ENCODE results near the gene B3GALNT2. TPM values are rescaled to one million over a fixed set of nuclear protein-coding genes. Genes with fewer than 3 reads are reported as not detected.

The B3GALNT2 gene
- total and polyA plus RNA-seq, 2 of the 8 experiments (the other 6 are each of a cell fraction or from before 2014, with no cell fraction given): 15.4 to 39.4 TPM

DNA sequence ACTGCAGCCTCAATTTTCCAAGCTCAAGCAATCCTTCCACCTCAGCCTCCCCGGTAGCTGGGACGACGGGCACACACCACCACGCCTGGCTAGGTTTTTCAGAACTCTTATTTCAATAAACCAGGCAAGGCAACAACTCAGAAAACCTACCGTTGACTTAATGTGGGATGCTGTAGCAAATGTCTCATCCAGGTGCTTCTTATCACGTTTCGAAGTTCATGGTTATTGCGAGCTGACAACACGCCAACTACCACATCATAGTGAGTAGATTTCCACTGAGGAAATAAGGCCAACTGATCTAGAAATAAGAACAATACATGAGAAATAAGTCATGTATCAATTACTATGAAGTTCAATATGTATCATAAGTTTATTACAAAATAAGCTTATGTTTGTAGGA lies 9.7 kb downstream of the B3GALNT2 start:
- H3K9me3 ChIP-seq (ENCODE audit: insufficient read depth in 2 of 2, low read depth in 1 of 2, low read length in 1 of 2): no peaks in the 10 kb centered on the region
- no peak overlapping the region for H2AK5ac ChIP-seq (ENCODE audit: low read depth, low read length)
- ChIA-PET POLR2A (ENCODE audit: partially characterized antibody) (interaction anchor here (2.1 kb wide), 1 partner anchor 9 kb away, joined by 7 read pairs; no protein-coding TSS in a partner anchor), CTCF (ENCODE audit: partially characterized antibody) (interaction anchor here (1.3 to 2.6 kb wide), 2 partner anchors 11 to 20 kb away, joined by 3 to 9 read pairs; no protein-coding TSS in a partner anchor)
- peaks cover 0 to 35% of the 10 kb centered on the region in 2 experiments; a peak in 3 of 4 replicates for H3K79me2 ChIP-seq (ENCODE audit: control insufficient read depth in 1 of 2, insufficient read depth in 2 of 2, low read length in 2 of 2)
- H4K8ac ChIP-seq (ENCODE audit: extremely low read depth, insufficient read depth, low read length): no peak overlapping the region
- no peak overlapping the region for H2BK20ac ChIP-seq (ENCODE audit: low read length)
- H2BK120ac ChIP-seq (replicated peaks; ENCODE audit: low read depth, low read length): no peak overlapping the region
- H2BK15ac ChIP-seq (ENCODE audit: low read length): no peak overlapping the region
- H3K14ac ChIP-seq (ENCODE audit: insufficient read length): no peak overlapping the region
- H3K18ac ChIP-seq (ENCODE audit: extremely low read depth, low read length): no peak overlapping the region
- H3K4me2 ChIP-seq (ENCODE audit: insufficient read depth in 1 of 2, low read depth in 2 of 2, low read length in 2 of 2): no peak overlapping the region
- H3K27ac ChIP-seq (ENCODE audit: low read depth, low read length): no peak overlapping the region
- H3K4me3 ChIP-seq (ENCODE audit: extremely low read depth in 1 of 4, insufficient read depth in 2 of 4, low read depth in 3 of 4, low read length in 4 of 4): no peak overlapping the region
- no peak overlapping the region for H4K5ac ChIP-seq (ENCODE audit: insufficient read length, low read depth, low read length)
- FAIRE-seq (no peak), DNase-seq (ENCODE audit: low read depth in 1 of 2, low spot score in 2 of 2) (no peak)
- H3K4me1 ChIP-seq (replicated peaks in 1 of 4; ENCODE audit: control insufficient read depth in 3 of 4, insufficient read depth in 4 of 4, low read length in 3 of 4): no peaks in the 10 kb centered on the region
- no peaks in the 10 kb centered on the region for H3K79me1 ChIP-seq (ENCODE audit: low read depth, low read length)
- no peaks in the 10 kb centered on the region for H3K23me2 ChIP-seq (ENCODE audit: low read depth, low read length)
- H2AFZ ChIP-seq (ENCODE audit: low read length): no peak overlapping the region
- no peak overlapping the region for H4K91ac ChIP-seq (replicated peaks; ENCODE audit: insufficient read length, low read length)
- no peaks in the 10 kb centered on the region for H3K27me3 ChIP-seq (replicated peaks in 1 of 4; ENCODE audit: control insufficient read depth in 3 of 4, extremely low read depth in 1 of 4, insufficient read depth in 3 of 4, low read length in 3 of 4)
- peaks cover 0 to 5% of the 10 kb centered on the region in 2 experiments for H4K20me1 ChIP-seq (replicated peaks in 1 of 2; ENCODE audit: control insufficient read depth in 1 of 2, insufficient read depth in 2 of 2, low read length in 2 of 2)
- no peak overlapping the region for H2BK5ac ChIP-seq (ENCODE audit: low read depth, low read length)
- no peak overlapping the region for H2BK12ac ChIP-seq (ENCODE audit: low read depth, low read length)
- H3K9ac ChIP-seq (replicated peaks in 1 of 4; ENCODE audit: extremely low read depth in 1 of 4, low read depth in 3 of 4, low read length in 3 of 4): no peak overlapping the region
- peaks cover 4 to 30% (median 12%) of the 10 kb centered on the region in 4 experiments; a peak in 7 of 8 replicates for H3K36me3 ChIP-seq (ENCODE audit: control insufficient read depth in 2 of 4, insufficient read depth in 4 of 4, low read length in 3 of 4)
- no peak overlapping the region for H3K4ac ChIP-seq (replicated peaks; ENCODE audit: insufficient read length, low read depth, low read length)
- no peak overlapping the region for H3K23ac ChIP-seq (ENCODE audit: insufficient read length)
- no peak overlapping the region for H3K56ac ChIP-seq (replicated peaks; ENCODE audit: insufficient read length, low read depth, low read length)
- WGBS, 2 experiments (ENCODE audit: extremely low coverage in 1 of 2, insufficient coverage in 1 of 2, insufficient read length in 1 of 2, insufficient replicate concordance in 2 of 2, low coverage in 1 of 2, low lambda C conversion rate in 2 of 2, missing lambda C conversion rate in 1 of 2): 85% methylated on average over 9 of the region's 9 CpGs; no CpG with 5 or more reads in 1 of the 2 experiments
- TF ChIP-seq SAP30 (IDR thresholded peaks at IDR 0.05; ENCODE audit: insufficient read depth, insufficient replicate concordance, low read length) (no peak), EGR1 (IDR thresholded peaks at IDR 0.05; ENCODE audit: borderline replicate concordance, low read depth, low read length) (no peak), BACH1 (IDR thresholded peaks at IDR 0.05; ENCODE audit: low read length) (no peak), CTBP2 (IDR thresholded peaks at IDR 0.05; ENCODE audit: borderline replicate concordance, insufficient read depth, insufficient read length, low read length) (no peak), FOSL1 (IDR thresholded peaks at IDR 0.05; ENCODE audit: insufficient read depth, low read depth, low read length) (no peak)
- TF ChIP-seq, protein P1, sequence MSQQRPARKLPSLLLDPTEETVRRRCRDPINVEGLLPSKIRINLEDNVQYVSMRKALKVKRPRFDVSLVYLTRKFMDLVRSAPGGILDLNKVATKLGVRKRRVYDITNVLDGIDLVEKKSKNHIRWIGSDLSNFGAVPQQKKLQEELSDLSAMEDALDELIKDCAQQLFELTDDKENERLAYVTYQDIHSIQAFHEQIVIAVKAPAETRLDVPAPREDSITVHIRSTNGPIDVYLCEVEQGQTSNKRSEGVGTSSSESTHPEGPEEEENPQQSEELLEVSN (IDR thresholded peaks at IDR 0.05): no peak

Data from H1 (cell line).